ENCODE measurements around the gene CHMP1B.
A peak's percentile ranks its signal among the peaks of the same experiment; 100 is the strongest.

CHMP1B gene

GRCh38 chr18:11851146-11851805 is at the start of gene CHMP1B:
CHMP1B (plus strand) TSS chr18:11851413; CDS start chr18:11851512, 99 bp downstream.
- H3K4me3 ChIP-seq (ENCODE audit: low read depth, low read length): peak within 1 kb of the TSS; percentile 93
- peaks cover 17% of the 10 kb centered on the region for H3K4me1 ChIP-seq (ENCODE audit: control insufficient read depth, insufficient read depth, low read length)
- peak within 1 kb of the TSS; percentile 78 for H3K27ac ChIP-seq (ENCODE audit: low read depth, low read length)
- H3K9ac ChIP-seq (ENCODE audit: low read length): peak within 1 kb of the TSS; percentile 91
- no peaks in the 10 kb centered on the region for H3K36me3 ChIP-seq (ENCODE audit: control insufficient read depth, insufficient read depth, low read length)
- no peaks in the 10 kb centered on the region for H3K9me3 ChIP-seq (ENCODE audit: control insufficient read depth, insufficient read depth, low read depth, low read length)
- H3K27me3 ChIP-seq (ENCODE audit: control insufficient read depth, insufficient read depth, low read length): no peaks in the 10 kb centered on the region

GRCh38 chr18:11801573-11801972 is 49.6 kb upstream of the CHMP1B start:
- no peaks in the 10 kb centered on the region for H3K27me3 ChIP-seq (ENCODE audit: control insufficient read depth, insufficient read depth, low read length)
- H3K27ac ChIP-seq (ENCODE audit: low read depth, low read length): no peak overlapping the region
- H3K36me3 ChIP-seq (ENCODE audit: control insufficient read depth, insufficient read depth, low read length): no peaks in the 10 kb centered on the region
- H3K9ac ChIP-seq (ENCODE audit: low read length): no peak overlapping the region
- H3K4me1 ChIP-seq (ENCODE audit: control insufficient read depth, insufficient read depth, low read length): peaks cover 11% of the 10 kb centered on the region
- H3K4me3 ChIP-seq (ENCODE audit: low read depth, low read length): no peak overlapping the region
- H3K9me3 ChIP-seq (ENCODE audit: control insufficient read depth, insufficient read depth, low read depth, low read length): no peaks in the 10 kb centered on the region

GRCh38 chr18:11802158-11802557 is 49.1 kb upstream of the CHMP1B start:
- no peaks in the 10 kb centered on the region for H3K9me3 ChIP-seq (ENCODE audit: control insufficient read depth, insufficient read depth, low read depth, low read length)

GRCh38 chr18:11802586-11802985 is 48.6 kb upstream of the CHMP1B start:
- H3K4me1 ChIP-seq (ENCODE audit: control insufficient read depth, insufficient read depth, low read length): peaks cover 21% of the 10 kb centered on the region
- no peak overlapping the region for H3K9ac ChIP-seq (ENCODE audit: low read length)
- no peak overlapping the region for H3K4me3 ChIP-seq (ENCODE audit: low read depth, low read length)
- no peaks in the 10 kb centered on the region for H3K27me3 ChIP-seq (ENCODE audit: control insufficient read depth, insufficient read depth, low read length)
- H3K9me3 ChIP-seq (ENCODE audit: control insufficient read depth, insufficient read depth, low read depth, low read length): no peaks in the 10 kb centered on the region
- no peak overlapping the region for H3K27ac ChIP-seq (ENCODE audit: low read depth, low read length)
- no peaks in the 10 kb centered on the region for H3K36me3 ChIP-seq (ENCODE audit: control insufficient read depth, insufficient read depth, low read length)

More at GRCh38 chr18:11802158-11802557, 49.1 kb upstream of the CHMP1B start:
- peaks cover 17% of the 10 kb centered on the region for H3K4me1 ChIP-seq (ENCODE audit: control insufficient read depth, insufficient read depth, low read length)
- no peaks in the 10 kb centered on the region for H3K36me3 ChIP-seq (ENCODE audit: control insufficient read depth, insufficient read depth, low read length)
- no peaks in the 10 kb centered on the region for H3K27me3 ChIP-seq (ENCODE audit: control insufficient read depth, insufficient read depth, low read length)
- H3K27ac ChIP-seq (ENCODE audit: low read depth, low read length): no peak overlapping the region
- no peak overlapping the region for H3K9ac ChIP-seq (ENCODE audit: low read length)
- no peak overlapping the region for H3K4me3 ChIP-seq (ENCODE audit: low read depth, low read length)

- no peaks in the 10 kb centered on the region for H3K27me3 ChIP-seq (ENCODE audit: control insufficient read depth, insufficient read depth, low read length)
- peak overlapping the region; percentile 57 for H3K27ac ChIP-seq (ENCODE audit: low read depth, low read length)
- no peaks in the 10 kb centered on the region for H3K36me3 ChIP-seq (ENCODE audit: control insufficient read depth, insufficient read depth, low read length)
- H3K9me3 ChIP-seq (ENCODE audit: control insufficient read depth, insufficient read depth, low read depth, low read length): no peaks in the 10 kb centered on the region
- no peak overlapping the region for H3K4me3 ChIP-seq (ENCODE audit: low read depth, low read length)
- H3K4me1 ChIP-seq (ENCODE audit: control insufficient read depth, insufficient read depth, low read length): peaks cover 55% of the 10 kb centered on the region
- H3K9ac ChIP-seq (ENCODE audit: low read length): no peak overlapping the region
Observed at GRCh38 chr18:11807233-11807632, 44.0 kb upstream of the CHMP1B start.

GRCh38 chr18:11808001-11808855 is 43.0 kb upstream of the CHMP1B start:
- peak overlapping the region; percentile 57 for H3K27ac ChIP-seq (ENCODE audit: low read depth, low read length)
- H3K4me3 ChIP-seq (ENCODE audit: low read depth, low read length): no peak overlapping the region
- peaks cover 55% of the 10 kb centered on the region for H3K4me1 ChIP-seq (ENCODE audit: control insufficient read depth, insufficient read depth, low read length)
- H3K27me3 ChIP-seq (ENCODE audit: control insufficient read depth, insufficient read depth, low read length): no peaks in the 10 kb centered on the region
- no peaks in the 10 kb centered on the region for H3K9me3 ChIP-seq (ENCODE audit: control insufficient read depth, insufficient read depth, low read depth, low read length)
- H3K36me3 ChIP-seq (ENCODE audit: control insufficient read depth, insufficient read depth, low read length): no peaks in the 10 kb centered on the region
- peak overlapping the region; percentile 45 for H3K9ac ChIP-seq (ENCODE audit: low read length)

GRCh38 chr18:11809895-11810294 is 41.3 kb upstream of the CHMP1B start:
- Histone ChIP-seq H3K9ac (ENCODE audit: low read length) (no peak overlapping the region), H3K4me3 (ENCODE audit: low read depth, low read length) (no peak overlapping the region), H3K4me1 (ENCODE audit: control insufficient read depth, insufficient read depth, low read length) (peaks cover 55% of the 10 kb centered on the region), H3K9me3 (ENCODE audit: control insufficient read depth, insufficient read depth, low read depth, low read length) (no peaks in the 10 kb centered on the region), H3K27me3 (ENCODE audit: control insufficient read depth, insufficient read depth, low read length) (no peaks in the 10 kb centered on the region), H3K36me3 (ENCODE audit: control insufficient read depth, insufficient read depth, low read length) (no peaks in the 10 kb centered on the region), H3K27ac (ENCODE audit: low read depth, low read length) (no peak overlapping the region)

- no peaks in the 10 kb centered on the region for H3K9me3 ChIP-seq (ENCODE audit: control insufficient read depth, insufficient read depth, low read depth, low read length)
Observed at GRCh38 chr18:11810379-11810778, 40.8 kb upstream of the CHMP1B start.

GRCh38 chr18:11811009-11811408 is 40.2 kb upstream of the CHMP1B start:
- Histone ChIP-seq H3K36me3 (ENCODE audit: control insufficient read depth, insufficient read depth, low read length) (no peaks in the 10 kb centered on the region), H3K4me3 (ENCODE audit: low read depth, low read length) (no peak overlapping the region), H3K4me1 (ENCODE audit: control insufficient read depth, insufficient read depth, low read length) (peaks cover 53% of the 10 kb centered on the region), H3K9me3 (ENCODE audit: control insufficient read depth, insufficient read depth, low read depth, low read length) (no peaks in the 10 kb centered on the region), H3K27me3 (ENCODE audit: control insufficient read depth, insufficient read depth, low read length) (no peaks in the 10 kb centered on the region), H3K9ac (ENCODE audit: low read length) (no peak overlapping the region), H3K27ac (ENCODE audit: low read depth, low read length) (no peak overlapping the region)

More at GRCh38 chr18:11810379-11810778, 40.8 kb upstream of the CHMP1B start:
- no peak overlapping the region for H3K4me3 ChIP-seq (ENCODE audit: low read depth, low read length)
- H3K27me3 ChIP-seq (ENCODE audit: control insufficient read depth, insufficient read depth, low read length): no peaks in the 10 kb centered on the region
- no peaks in the 10 kb centered on the region for H3K36me3 ChIP-seq (ENCODE audit: control insufficient read depth, insufficient read depth, low read length)
- H3K9ac ChIP-seq (ENCODE audit: low read length): no peak overlapping the region
- H3K27ac ChIP-seq (ENCODE audit: low read depth, low read length): no peak overlapping the region
- peaks cover 55% of the 10 kb centered on the region for H3K4me1 ChIP-seq (ENCODE audit: control insufficient read depth, insufficient read depth, low read length)

- no peak overlapping the region for H3K9ac ChIP-seq (ENCODE audit: low read length)
- H3K9me3 ChIP-seq (ENCODE audit: control insufficient read depth, insufficient read depth, low read depth, low read length): no peaks in the 10 kb centered on the region
- H3K36me3 ChIP-seq (ENCODE audit: control insufficient read depth, insufficient read depth, low read length): no peaks in the 10 kb centered on the region
- H3K27me3 ChIP-seq (ENCODE audit: control insufficient read depth, insufficient read depth, low read length): no peaks in the 10 kb centered on the region
- peaks cover 8% of the 10 kb centered on the region for H3K4me1 ChIP-seq (ENCODE audit: control insufficient read depth, insufficient read depth, low read length)
- H3K27ac ChIP-seq (ENCODE audit: low read depth, low read length): no peak overlapping the region
- H3K4me3 ChIP-seq (ENCODE audit: low read depth, low read length): no peak overlapping the region
Observed at GRCh38 chr18:11817229-11817628, 34.0 kb upstream of the CHMP1B start.
